ENCODE data around the gene MRPL40. TPM values are rescaled to one million over a fixed set of nuclear protein-coding genes. Genes with fewer than 3 reads are reported as not detected.
A peak's percentile ranks its signal among the peaks of the same experiment; 100 is the strongest.

The MRPL40 gene
- total RNA-seq, 5 donors from 2014 or later (not counting 1 experiment from before 2014, with no cell fraction given), result 12.1 to 16.1 (median 12.3) TPM

GRCh38 chr22:19412478-19412877, 19.9 kb upstream of the MRPL40 start:
- DNase-seq (no peak), ATAC-seq (replicated peaks in 1 of 4) (no peak)
- Mint-ChIP-seq H3K9me3 (no peaks in the 10 kb centered on the region), H3K36me3 (peaks cover 27% of the 10 kb centered on the region), H3K27ac (no peak overlapping the region), H3K4me3 (no peak overlapping the region), H3K27me3 (no peaks in the 10 kb centered on the region), H3K4me1 (peaks cover 32 to 34% (median 33%) of the 10 kb centered on the region in 3 donors)
- WGBS (ENCODE audit: insufficient coverage), result 86% methylated on average over 3 of the region's 4 CpGs
- Histone ChIP-seq H3K36me3 (ENCODE audit: control insufficient read depth in 2 of 2, extremely low read depth in 1 of 2, insufficient read depth in 1 of 2, low read length in 1 of 2) (peaks cover 12 to 30% of the 10 kb centered on the region in 2 donors), H3K27me3 (replicated peaks in 1 of 2; ENCODE audit: control insufficient read depth in 2 of 2, extremely low read depth in 1 of 2, insufficient read depth in 2 of 2, low read length in 1 of 2) (no peaks in the 10 kb centered on the region), H3K4me3 (ENCODE audit: control insufficient read depth in 1 of 2, extremely low read depth in 1 of 2, low read length in 1 of 2) (no peak overlapping the region), H3K9me3 (no peaks in the 10 kb centered on the region), H3K4me1 (ENCODE audit: control insufficient read depth in 1 of 2, extremely low read depth in 1 of 2, insufficient read depth in 2 of 2, low read length in 2 of 2) (peaks cover 0 to 26% of the 10 kb centered on the region in 2 experiments), H3K27ac (ENCODE audit: low read length) (no peak overlapping the region)
- ChIA-PET CTCF (interaction anchor here in 1 of 2 donors (0.6 kb wide), 2 partner anchors 47 to 99 kb away, joined by 3 to 8 read pairs; no protein-coding TSS in a partner anchor), POLR2A (interaction anchor here in 1 of 2 donors (0.6 kb wide), 1 partner anchor 1590 kb away, joined by 3 read pairs; no protein-coding TSS in a partner anchor)

- Histone ChIP-seq H3K36me3 (ENCODE audit: control insufficient read depth in 2 of 2, extremely low read depth in 1 of 2, insufficient read depth in 1 of 2, low read length in 1 of 2) (peaks cover 7 to 25% of the 10 kb centered on the region in 2 donors), H3K4me1 (ENCODE audit: control insufficient read depth in 1 of 2, extremely low read depth in 1 of 2, insufficient read depth in 2 of 2, low read length in 2 of 2) (peaks cover 0 to 26% of the 10 kb centered on the region in 2 experiments), H3K27me3 (replicated peaks in 1 of 2; ENCODE audit: control insufficient read depth in 2 of 2, extremely low read depth in 1 of 2, insufficient read depth in 2 of 2, low read length in 1 of 2) (no peaks in the 10 kb centered on the region), H3K9me3 (no peaks in the 10 kb centered on the region), H3K27ac (ENCODE audit: low read length) (no peak overlapping the region), H3K4me3 (ENCODE audit: control insufficient read depth in 1 of 2, extremely low read depth in 1 of 2, low read length in 1 of 2) (no peak overlapping the region)
- peaks cover 23% of the 10 kb centered on the region for H3K36me3 Mint-ChIP-seq
- H3K27me3 Mint-ChIP-seq, result no peaks in the 10 kb centered on the region
- H3K9me3 Mint-ChIP-seq, result no peaks in the 10 kb centered on the region
- POLR2A ChIA-PET, result interaction anchor here in 1 of 2 donors (0.6 kb wide), 1 partner anchor 1590 kb away, joined by 3 read pairs; no protein-coding TSS in a partner anchor
- CTCF ChIA-PET, result interaction anchor here in 1 of 2 donors (0.6 kb wide), 1 partner anchor 99 kb away, joined by 3 read pairs; no protein-coding TSS in a partner anchor
- ATAC-seq (replicated peaks in 1 of 4), result no peak
- peak overlapping the region in 1 of 2 donors; percentile 57 for H3K27ac Mint-ChIP-seq
- H3K4me3 Mint-ChIP-seq, result no peak overlapping the region
- H3K4me1 Mint-ChIP-seq, result peaks cover 34 to 38% (median 35%) of the 10 kb centered on the region in 3 donors
- DNase-seq, result no peak
- WGBS (ENCODE audit: insufficient coverage), result 92% methylated on average over 3 of the region's 4 CpGs
Observed at GRCh38 chr22:19412923-19413322, 19.4 kb upstream of the MRPL40 start.

GRCh38 chr22:19419086-19419463, 13.3 kb upstream of the MRPL40 start:
- H3K9me3 ChIP-seq, result no peaks in the 10 kb centered on the region
- H3K27me3 ChIP-seq (replicated peaks in 1 of 2; ENCODE audit: control insufficient read depth in 2 of 2, extremely low read depth in 1 of 2, insufficient read depth in 2 of 2, low read length in 1 of 2), result no peaks in the 10 kb centered on the region
- DNase-seq, result peak in 11 of 35 experiments; percentile 3 to 40 (median 21)
- 48% methylated on average over 5 of the region's 5 CpGs for WGBS (ENCODE audit: insufficient coverage)
- Mint-ChIP-seq H3K36me3 (peaks cover 4% of the 10 kb centered on the region), H3K27me3 (no peaks in the 10 kb centered on the region), H3K9me3 (no peaks in the 10 kb centered on the region), H3K4me1 (peaks cover 59 to 68% (median 67%) of the 10 kb centered on the region in 3 donors), H3K27ac (peak overlapping the region; percentile 88 to 93), H3K4me3 (peak overlapping the region in 1 of 3 donors; percentile 58)
- no peak overlapping the region for H3K4me3 ChIP-seq (ENCODE audit: control insufficient read depth in 1 of 2, extremely low read depth in 1 of 2, low read length in 1 of 2)
- H3K4me1 ChIP-seq (ENCODE audit: control insufficient read depth in 1 of 2, extremely low read depth in 1 of 2, insufficient read depth in 2 of 2, low read length in 2 of 2), result peaks cover 12 to 52% of the 10 kb centered on the region in 2 experiments
- POLR2A ChIA-PET, result interaction anchor here in 1 of 2 donors (0.9 kb wide), 1 partner anchor 14 kb away, joined by 3 read pairs; no protein-coding TSS in a partner anchor
- no peaks in the 10 kb centered on the region for H3K36me3 ChIP-seq (ENCODE audit: control insufficient read depth in 2 of 2, extremely low read depth in 1 of 2, insufficient read depth in 1 of 2, low read length in 1 of 2)
- CTCF ChIA-PET, result no interaction called here
- ATAC-seq (replicated peaks in 1 of 4), result no peak
- H3K27ac ChIP-seq (ENCODE audit: low read length), result peak overlapping the region; percentile 92

- peak overlapping the region; percentile 92 for H3K27ac ChIP-seq (ENCODE audit: low read length)
- H3K27me3 Mint-ChIP-seq, result no peaks in the 10 kb centered on the region
- peaks cover 4% of the 10 kb centered on the region for H3K36me3 Mint-ChIP-seq
- H3K36me3 ChIP-seq (ENCODE audit: control insufficient read depth in 2 of 2, extremely low read depth in 1 of 2, insufficient read depth in 1 of 2, low read length in 1 of 2), result no peaks in the 10 kb centered on the region
- no peaks in the 10 kb centered on the region for H3K27me3 ChIP-seq (replicated peaks in 1 of 2; ENCODE audit: control insufficient read depth in 2 of 2, extremely low read depth in 1 of 2, insufficient read depth in 2 of 2, low read length in 1 of 2)
- no peak overlapping the region for H3K4me3 ChIP-seq (ENCODE audit: control insufficient read depth in 1 of 2, extremely low read depth in 1 of 2, low read length in 1 of 2)
- peak overlapping the region in 2 of 3 donors; percentile 53 to 58 for H3K4me3 Mint-ChIP-seq
- peaks cover 63 to 72% (median 71%) of the 10 kb centered on the region in 3 donors for H3K4me1 Mint-ChIP-seq
- peak in 32 of 35 experiments; percentile 8 to 77 (median 49) for DNase-seq
- WGBS (ENCODE audit: insufficient coverage), result 17% methylated on average over 2 of the region's 5 CpGs
- H3K9me3 ChIP-seq, result no peaks in the 10 kb centered on the region
- H3K9me3 Mint-ChIP-seq, result no peaks in the 10 kb centered on the region
- ChIA-PET CTCF (interaction anchor here in 1 of 2 donors (0.6 kb wide), 1 partner anchor 29 kb away, joined by 4 read pairs; no protein-coding TSS in a partner anchor), POLR2A (interaction anchor here (0.9 kb wide), 2 partner anchors 14 to 25 kb away, joined by 3 read pairs; no protein-coding TSS in a partner anchor)
- peaks cover 12 to 51% of the 10 kb centered on the region in 2 experiments for H3K4me1 ChIP-seq (ENCODE audit: control insufficient read depth in 1 of 2, extremely low read depth in 1 of 2, insufficient read depth in 2 of 2, low read length in 2 of 2)
- peak overlapping the region; percentile 88 to 93 for H3K27ac Mint-ChIP-seq
- peak; percentile 85 to 92 (median 88) for ATAC-seq (replicated peaks in 1 of 4)
Observed at GRCh38 chr22:19419464-19420178, 12.7 kb upstream of the MRPL40 start.

DNA sequence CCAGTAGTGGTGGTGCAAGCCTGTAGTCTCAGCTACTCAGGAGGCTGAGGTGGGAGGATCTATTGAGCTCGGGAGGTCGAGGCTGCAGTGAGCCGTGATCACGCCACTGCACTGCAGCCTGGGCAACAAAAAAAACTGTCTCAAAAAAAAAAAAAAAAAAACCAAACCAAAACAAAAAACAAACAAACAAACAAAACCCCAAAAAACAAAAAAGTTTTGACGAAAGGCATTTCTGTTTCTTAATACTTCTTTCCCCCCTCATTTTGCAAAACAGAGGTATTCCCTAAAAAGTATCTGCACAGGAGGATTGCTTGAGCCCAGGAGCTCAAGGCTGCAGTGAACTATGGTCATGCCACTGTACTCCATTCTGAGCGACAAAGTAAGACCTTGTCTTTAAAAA, 12.0 kb upstream of the MRPL40 start:
- ATAC-seq (replicated peaks in 1 of 4), result no peak
- H3K4me3 ChIP-seq (ENCODE audit: control insufficient read depth in 1 of 2, extremely low read depth in 1 of 2, low read length in 1 of 2), result no peak overlapping the region
- Mint-ChIP-seq H3K4me3 (peak overlapping the region in 1 of 3 donors; percentile 58), H3K27ac (peak overlapping the region; percentile 88 to 93), H3K27me3 (no peaks in the 10 kb centered on the region), H3K36me3 (peaks cover 4% of the 10 kb centered on the region), H3K4me1 (peaks cover 68 to 74% (median 71%) of the 10 kb centered on the region in 3 donors), H3K9me3 (no peaks in the 10 kb centered on the region)
- no peaks in the 10 kb centered on the region for H3K9me3 ChIP-seq
- no peak for DNase-seq
- peak overlapping the region; percentile 92 for H3K27ac ChIP-seq (ENCODE audit: low read length)
- CTCF ChIA-PET, result no interaction called here
- H3K27me3 ChIP-seq (replicated peaks in 1 of 2; ENCODE audit: control insufficient read depth in 2 of 2, extremely low read depth in 1 of 2, insufficient read depth in 2 of 2, low read length in 1 of 2), result no peaks in the 10 kb centered on the region
- POLR2A ChIA-PET, result interaction anchor here (0.7 to 0.9 kb wide), 2 partner anchors 24 to 271 kb away, joined by 3 to 5 read pairs; no protein-coding TSS in a partner anchor
- peaks cover 12 to 51% of the 10 kb centered on the region in 2 experiments for H3K4me1 ChIP-seq (ENCODE audit: control insufficient read depth in 1 of 2, extremely low read depth in 1 of 2, insufficient read depth in 2 of 2, low read length in 2 of 2)
- no CpG with 5 or more reads among the region's 6 CpGs for WGBS (ENCODE audit: insufficient coverage)
- peaks cover 0 to 2% of the 10 kb centered on the region in 2 donors for H3K36me3 ChIP-seq (ENCODE audit: control insufficient read depth in 2 of 2, extremely low read depth in 1 of 2, insufficient read depth in 1 of 2, low read length in 1 of 2)

All from T-cell (primary cell).